Sigmoid colon (tissue), 4 donors: ENCODE results near the gene DNAH6.

ENCODE experiments used
- EP300 ChIP-seq, 4 donors: sonication (generic); formaldehyde crosslinking; IDR thresholded peaks; one replicate each; pipeline ENCODE4 v1.6.1; 2017; ENCODE audit warnings: antibody characterized with exemption in 4 of 4
- POLR2A ChIP-seq, 2 donors: fragments of 450-650 bp; IDR thresholded peaks; one replicate each; pipeline ENCODE4 v1.6.1; 2016; ENCODE audit warnings: antibody characterized with exemption in 2 of 2, mild to moderate bottlenecking in 2 of 2, moderate library complexity in 2 of 2
- POLR2AphosphoS5 ChIP-seq, 4 donors: sonication (generic); formaldehyde crosslinking; IDR thresholded peaks; one replicate each; pipeline ENCODE4 v1.6.1; 2017; ENCODE audit warnings: antibody characterized with exemption in 4 of 4
- TF ChIP-seq, protein P1 (sequence below), 4 experiments: fragments of 450-650 bp in 3 of 4; fragments of 200-600 bp in 1 of 4; IDR thresholded peaks; one replicate each; pipeline ENCODE4 v1.5.1; 2016 to 2019; ENCODE audit warnings: antibody characterized with exemption in 4 of 4, mild to moderate bottlenecking in 3 of 4, moderate library complexity in 2 of 4

GRCh38 chr2:84862006-84862405, 345.7 kb downstream of the DNAH6 start:
- TF ChIP-seq, protein P1, sequence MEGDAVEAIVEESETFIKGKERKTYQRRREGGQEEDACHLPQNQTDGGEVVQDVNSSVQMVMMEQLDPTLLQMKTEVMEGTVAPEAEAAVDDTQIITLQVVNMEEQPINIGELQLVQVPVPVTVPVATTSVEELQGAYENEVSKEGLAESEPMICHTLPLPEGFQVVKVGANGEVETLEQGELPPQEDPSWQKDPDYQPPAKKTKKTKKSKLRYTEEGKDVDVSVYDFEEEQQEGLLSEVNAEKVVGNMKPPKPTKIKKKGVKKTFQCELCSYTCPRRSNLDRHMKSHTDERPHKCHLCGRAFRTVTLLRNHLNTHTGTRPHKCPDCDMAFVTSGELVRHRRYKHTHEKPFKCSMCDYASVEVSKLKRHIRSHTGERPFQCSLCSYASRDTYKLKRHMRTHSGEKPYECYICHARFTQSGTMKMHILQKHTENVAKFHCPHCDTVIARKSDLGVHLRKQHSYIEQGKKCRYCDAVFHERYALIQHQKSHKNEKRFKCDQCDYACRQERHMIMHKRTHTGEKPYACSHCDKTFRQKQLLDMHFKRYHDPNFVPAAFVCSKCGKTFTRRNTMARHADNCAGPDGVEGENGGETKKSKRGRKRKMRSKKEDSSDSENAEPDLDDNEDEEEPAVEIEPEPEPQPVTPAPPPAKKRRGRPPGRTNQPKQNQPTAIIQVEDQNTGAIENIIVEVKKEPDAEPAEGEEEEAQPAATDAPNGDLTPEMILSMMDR (IDR thresholded peaks at IDR 0.05) = no peak
- no peak for TF ChIP-seq POLR2AphosphoS5 (IDR thresholded peaks at IDR 0.05)
- TF ChIP-seq POLR2A (IDR thresholded peaks at IDR 0.05) = no peak
- TF ChIP-seq EP300 (IDR thresholded peaks at IDR 0.05) = no peak
